RPMI7951 (cell line): Measurements from ENCODE around the gene ONECUT2. TPM values are rescaled to one million over a fixed set of nuclear protein-coding genes. Genes with fewer than 3 reads are reported as not detected.
"Not testable (repeated sequence)": the region's sequence is repeated elsewhere in the genome, so short reads cannot be mapped to it uniquely, and the experiment has no call there.

Experiments used
- DNase-seq: peaks from one replicate; pipeline ENCODE4 v3.0.0-alpha.2; 2012; ENCODE audit warnings: low read depth
- total RNA-seq: library from RNA; depleted of rRNA; stranded (reverse); fragments of >200 nt; shearing (Covaris generic); gene quantifications from 2 replicates; pipeline ENCODE4 v1.2.3, GENCODE V29; 2014; rRNA removed

Gene ONECUT2
- 0.10 and 0.12 TPM in 2 replicates for total RNA-seq

GRCh38 chr18:57434536-57435494 lies at the start of gene ONECUT2:
Gene ONECUT2 (plus strand): TSS chr18:57435374. CDS start chr18:57435717, 343 bp downstream.
- DNase-seq, result peak; percentile 88

- DNase-seq, result no peak
Measured at GRCh38 chr18:57389271-57389670, 45.9 kb upstream of the ONECUT2 start.

DNA sequence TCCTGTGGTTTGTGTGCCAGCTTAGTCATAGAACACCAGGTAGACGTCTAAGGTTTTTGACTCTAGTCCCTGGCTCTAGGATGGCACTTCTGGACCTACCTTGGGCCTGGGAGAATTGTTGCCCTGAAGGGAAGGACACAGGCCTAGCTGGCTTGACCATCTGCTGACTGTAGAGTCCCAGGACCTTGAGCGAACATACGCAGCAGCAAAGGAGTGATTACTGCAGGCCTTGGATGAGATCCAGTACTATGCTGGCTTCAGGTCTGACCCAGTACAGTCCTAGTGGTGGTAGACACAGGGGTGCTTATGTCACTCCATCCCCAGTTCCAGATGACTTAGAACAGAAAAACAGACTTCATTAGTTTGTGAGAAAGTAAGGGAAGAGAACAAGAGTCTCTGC lies 45.1 kb upstream of the ONECUT2 start:
- DNase-seq, result no peak

DNA sequence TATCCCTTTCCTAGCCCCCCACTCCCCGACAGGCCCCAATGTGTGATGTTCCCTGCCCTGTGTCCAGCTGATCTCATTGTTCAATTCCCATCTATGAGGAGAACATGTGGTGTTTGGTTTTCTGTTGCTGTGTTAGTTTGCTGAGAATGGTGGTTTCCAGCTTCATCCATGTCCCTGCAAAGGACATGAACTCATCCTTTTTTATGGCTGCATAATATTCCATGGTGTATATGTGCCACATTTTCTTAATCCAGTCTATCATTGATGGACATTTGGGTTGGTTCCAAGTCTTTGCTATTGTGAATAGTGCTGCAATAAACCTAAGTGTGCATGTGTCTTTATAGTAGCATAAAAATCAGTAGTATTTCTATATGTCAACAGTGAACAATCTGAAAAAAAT lies 40.4 kb upstream of the ONECUT2 start:
- not testable (repeated sequence) for DNase-seq

- not testable (repeated sequence) for DNase-seq
Measured at GRCh38 chr18:57396831-57397230, 38.3 kb upstream of the ONECUT2 start.

- peak; percentile 64 for DNase-seq
Measured at GRCh38 chr18:57397440-57398132, 37.6 kb upstream of the ONECUT2 start.

- no peak for DNase-seq
Measured at GRCh38 chr18:57404345-57404744, 30.8 kb upstream of the ONECUT2 start.

DNA sequence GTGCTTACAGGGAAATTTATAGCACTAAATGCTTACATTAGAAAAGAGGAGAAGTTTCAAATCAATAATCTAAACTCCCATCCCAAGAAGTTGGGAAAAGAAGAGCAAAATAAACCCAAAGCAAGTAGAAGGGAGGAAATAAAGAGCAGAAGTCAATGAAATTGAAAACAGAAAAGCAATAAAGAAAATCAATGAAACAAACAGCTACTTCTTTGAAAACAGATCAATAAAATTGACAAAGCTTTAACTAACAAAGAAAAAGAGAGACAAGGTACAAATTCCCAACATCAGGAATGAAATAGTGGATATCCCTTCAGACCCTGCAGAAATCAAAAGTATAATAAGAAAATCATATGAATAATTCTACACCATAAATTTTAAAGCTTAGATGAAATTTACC lies 25.5 kb upstream of the ONECUT2 start:
- no peak for DNase-seq

DNA sequence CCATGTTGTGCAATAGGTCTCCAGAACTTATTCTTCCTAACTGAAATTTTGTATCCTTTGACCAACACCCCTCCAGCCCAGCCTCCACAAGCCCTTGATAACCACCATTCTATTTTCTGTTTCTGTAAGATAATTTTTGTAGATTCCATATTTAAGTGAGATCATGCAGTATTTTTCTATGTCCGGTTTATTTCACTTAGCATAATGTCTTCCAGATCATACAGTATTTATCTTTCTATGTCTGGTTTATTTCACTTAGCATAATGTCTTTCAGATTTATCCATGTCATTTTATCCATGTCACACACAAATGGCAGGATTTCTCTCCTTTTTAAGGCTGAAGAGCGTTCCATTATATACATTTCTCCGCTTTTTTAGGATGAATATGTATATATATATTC lies 24.4 kb upstream of the ONECUT2 start:
- no peak for DNase-seq

GRCh38 chr18:57416542-57416941 lies 18.6 kb upstream of the ONECUT2 start:
- no peak for DNase-seq

GRCh38 chr18:57422313-57422872 lies 12.8 kb upstream of the ONECUT2 start:
- DNase-seq, result no peak

DNA sequence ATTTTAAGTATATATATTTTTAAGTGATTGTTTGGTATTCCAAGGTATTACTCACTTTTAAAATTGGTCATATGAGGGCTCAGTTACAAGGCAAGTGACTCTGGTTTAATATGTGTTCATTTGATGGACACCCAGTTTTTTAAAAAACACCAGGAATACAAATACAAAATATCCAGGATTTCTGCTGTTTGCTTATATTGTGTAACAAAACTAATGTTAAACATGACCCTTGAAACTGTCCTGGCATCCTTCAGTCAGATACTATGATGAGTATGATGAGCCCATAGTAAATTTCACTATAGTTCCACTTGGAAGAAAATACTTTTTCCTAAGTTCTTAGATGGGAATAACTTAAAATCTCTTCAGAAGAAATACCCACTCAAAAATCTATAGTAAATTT lies 11.4 kb upstream of the ONECUT2 start:
- DNase-seq, result no peak

GRCh38 chr18:57425096-57425495 lies 10.1 kb upstream of the ONECUT2 start:
- no peak for DNase-seq

DNA sequence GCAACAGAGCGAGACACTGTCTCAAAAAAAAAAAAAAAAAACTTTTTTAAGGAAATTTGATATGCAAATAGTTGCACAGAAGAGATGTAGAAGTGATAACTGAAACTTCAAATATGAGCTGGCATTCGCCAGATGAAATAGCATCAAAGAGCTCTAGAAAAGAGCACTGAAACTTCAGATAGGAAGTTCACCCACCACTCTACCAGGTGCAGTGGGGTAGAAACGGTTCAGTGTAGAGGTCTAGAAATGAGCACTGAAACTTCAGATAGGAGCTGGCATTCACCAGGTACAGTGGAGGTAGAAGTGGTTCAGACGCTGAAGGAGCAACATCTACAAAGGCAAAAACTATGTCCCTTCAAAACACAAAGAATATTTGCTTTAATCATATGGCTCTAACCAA lies 9.0 kb upstream of the ONECUT2 start:
- no peak for DNase-seq

DNA sequence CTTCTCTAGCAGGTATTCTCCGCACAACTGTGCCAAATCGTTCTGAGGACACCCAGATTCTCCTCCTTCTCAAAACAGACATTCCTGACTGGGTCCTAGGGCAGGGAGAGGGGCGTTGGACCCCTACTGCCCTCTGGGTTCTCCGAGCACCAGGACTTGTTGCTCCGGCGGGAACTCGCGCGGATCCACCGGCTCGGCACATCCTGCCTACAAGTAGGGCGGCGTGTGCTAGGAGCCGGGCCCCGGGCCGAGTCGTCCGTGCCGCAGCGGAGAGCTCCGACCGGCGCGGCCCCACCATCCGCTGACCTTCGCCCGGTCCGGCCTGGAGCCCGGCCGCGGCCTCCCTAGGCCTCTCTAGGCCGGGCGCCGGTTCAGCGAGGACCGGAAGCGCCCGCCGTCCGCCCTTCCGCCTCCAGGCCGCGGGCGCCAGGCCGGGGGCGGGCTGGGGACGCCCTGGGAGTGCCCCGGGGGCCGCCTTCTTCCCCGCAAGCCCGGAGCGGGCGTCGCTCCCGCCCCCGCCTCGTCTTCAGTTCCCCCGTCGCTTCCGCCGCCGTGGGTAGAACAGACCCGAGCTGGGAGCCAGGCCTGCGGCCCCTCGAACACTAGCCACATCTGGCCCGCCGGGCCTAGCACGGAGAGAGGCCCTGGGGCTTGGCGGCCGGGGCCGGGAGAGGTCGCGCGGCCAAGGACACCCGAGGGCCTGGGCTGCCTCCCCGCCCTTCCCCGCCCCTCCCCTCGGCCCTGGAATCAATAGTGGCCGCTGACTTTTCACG lies 7.6 kb upstream of the ONECUT2 start:
- DNase-seq, result no peak

DNA sequence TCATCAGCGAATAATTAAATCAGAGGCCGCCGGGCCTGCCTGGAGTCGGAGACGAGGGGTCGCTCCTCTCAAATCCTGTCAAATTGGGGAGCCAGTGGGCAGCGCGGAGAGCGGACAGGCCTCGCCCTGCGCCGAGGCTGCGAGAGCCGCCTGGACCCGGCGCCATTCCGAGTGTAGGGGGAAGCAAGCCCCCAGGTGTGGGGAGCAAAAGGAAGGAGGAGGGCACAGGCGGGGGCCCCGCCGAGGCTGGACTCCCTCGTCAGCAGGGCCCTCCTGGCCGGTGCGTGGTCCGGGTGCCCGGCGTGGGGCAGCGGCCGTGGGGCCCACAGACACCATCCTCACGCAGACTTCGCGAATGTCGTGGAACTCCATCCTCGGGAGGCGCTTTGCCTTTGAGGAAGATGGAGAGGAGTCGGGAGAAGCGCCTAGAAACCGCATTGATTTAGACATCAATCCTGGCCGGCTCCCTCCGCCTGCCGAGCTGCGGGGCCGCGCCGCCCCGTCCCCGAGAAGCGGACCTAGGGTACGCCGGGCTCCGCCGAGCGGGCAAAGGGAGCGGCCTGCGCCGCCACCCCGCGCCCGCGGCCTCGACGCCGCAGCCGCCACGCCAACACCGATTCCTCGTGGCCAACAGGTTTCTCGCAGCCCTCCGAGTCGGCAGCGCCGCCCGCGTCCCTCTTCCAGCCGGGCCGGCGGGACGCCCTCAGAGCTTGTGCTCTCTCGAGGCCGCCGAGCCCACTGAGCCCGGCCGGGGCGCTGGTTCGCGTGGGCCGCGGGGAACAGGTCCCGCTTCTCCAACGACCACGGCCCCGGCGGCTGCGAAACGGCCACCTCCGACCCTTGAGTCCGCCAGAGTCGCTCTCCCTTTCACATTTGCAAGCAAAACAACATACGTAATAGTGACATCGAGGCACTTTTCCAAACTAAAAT lies 6.7 kb upstream of the ONECUT2 start:
- DNase-seq, result no peak

- no peak for DNase-seq
Measured at GRCh38 chr18:57429167-57430078, 5.8 kb upstream of the ONECUT2 start.

DNA sequence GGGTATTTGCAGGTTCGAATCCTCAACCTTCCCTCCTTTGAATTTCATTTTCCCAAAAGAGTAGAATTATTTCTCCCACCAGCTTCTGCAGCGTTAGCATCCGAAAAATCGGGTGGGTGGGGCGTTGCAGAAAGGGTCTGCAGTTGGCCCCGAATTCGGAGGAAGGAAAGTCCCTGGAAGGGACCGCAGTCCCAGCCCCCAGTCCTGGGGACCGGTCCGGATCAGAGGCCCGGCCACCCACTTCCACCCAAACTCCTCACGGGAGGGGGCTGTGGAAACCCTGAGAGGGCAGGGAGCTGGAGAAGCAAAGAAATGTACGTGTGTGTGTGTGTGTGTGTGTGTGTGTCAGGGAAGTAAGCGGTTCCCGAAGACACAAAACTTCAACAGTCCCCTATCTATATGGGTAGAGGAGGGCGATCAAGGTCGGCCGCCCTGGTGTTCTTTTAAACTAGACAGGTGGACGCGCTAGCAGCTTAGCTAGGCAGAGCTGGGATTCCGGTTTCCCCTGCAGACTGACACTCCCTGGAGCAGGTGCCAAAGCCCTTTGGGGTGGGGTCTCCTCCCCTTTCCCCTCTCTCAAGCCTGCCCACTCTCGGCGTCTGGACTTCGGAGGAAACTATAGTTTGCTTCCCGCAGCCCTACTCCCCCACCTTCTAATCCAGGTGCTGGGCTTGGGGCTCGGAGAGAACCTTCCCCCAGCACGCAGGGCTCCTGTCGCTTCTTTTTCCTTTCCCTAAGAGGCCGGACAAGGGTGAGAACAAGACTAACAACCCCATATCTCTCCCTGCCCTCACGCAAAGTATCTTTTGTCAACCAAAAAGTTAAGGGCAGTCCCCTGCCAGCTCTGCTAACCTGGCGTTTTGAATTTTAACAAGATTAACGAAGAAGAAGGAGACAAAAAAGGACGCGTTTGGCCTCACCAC lies 4.8 kb upstream of the ONECUT2 start:
- no peak for DNase-seq
